Measurements from ENCODE around the gene SNORC. TPM values are rescaled to one million over a fixed set of nuclear protein-coding genes. Genes with fewer than 3 reads are reported as not detected.

SNORC gene
- total and polyA plus RNA-seq, 2 of the 4 experiments (the other 2 are of a cell fraction), result under 0.01 to 0.67 TPM

GRCh38 chr2:232878855-232879617 lies 9.0 kb downstream of the SNORC start:
- Histone ChIP-seq H3K36me3 (ENCODE audit: control insufficient read depth, insufficient read depth, low read length) (no peaks in the 10 kb centered on the region), H3K56ac (ENCODE audit: extremely low read depth, insufficient read depth, low read length) (no peak overlapping the region), H2BK120ac (ENCODE audit: low read depth, low read length) (no peak overlapping the region), H2AK5ac (ENCODE audit: low read depth, low read length) (no peak overlapping the region), H3K9ac (ENCODE audit: low read depth, low read length) (no peak overlapping the region), H2BK15ac (ENCODE audit: low read depth, low read length) (no peak overlapping the region), H3K4ac (ENCODE audit: low read depth, low read length) (no peak overlapping the region), H4K8ac (ENCODE audit: low read depth in 2 of 2, low read length in 2 of 2) (no peak overlapping the region), H3K23ac (ENCODE audit: low read depth, low read length) (no peak overlapping the region), H3K4me2 (ENCODE audit: low read depth, low read length) (no peak overlapping the region), H3K14ac (replicated peaks; ENCODE audit: low read depth, low read length) (no peak overlapping the region), H4K5ac (ENCODE audit: low read depth, low read length) (no peak overlapping the region), H3K9me1 (ENCODE audit: insufficient read depth, low read length) (no peaks in the 10 kb centered on the region), H3K4me1 (ENCODE audit: control insufficient read depth, insufficient read depth, low read length) (peaks cover 1% of the 10 kb centered on the region; the same call in 1 of the 2 replicates), H2BK20ac (ENCODE audit: low read depth, low read length) (no peak overlapping the region), H2AFZ (replicated peaks; ENCODE audit: low read length, poor library complexity) (no peak overlapping the region), H3K9me3 (ENCODE audit: control insufficient read depth, insufficient read depth, low read length) (no peaks in the 10 kb centered on the region), H3K18ac (ENCODE audit: low read depth, low read length) (no peak overlapping the region), H2BK5ac (ENCODE audit: low read depth, low read length, poor library complexity, severe bottlenecking) (no peak overlapping the region), H3K27me3 (ENCODE audit: control insufficient read depth, insufficient read depth, low read length) (peaks cover 18% of the 10 kb centered on the region), H3K79me1 (ENCODE audit: low read depth in 1 of 2, low read length in 2 of 2) (no peaks in the 10 kb centered on the region), H4K91ac (ENCODE audit: insufficient read depth, low read depth, low read length) (no peak overlapping the region), H3K27ac (ENCODE audit: insufficient read depth, low read length) (no peak overlapping the region), H4K20me1 (ENCODE audit: insufficient read depth, low read length) (no peaks in the 10 kb centered on the region; the same call in 1 of the 2 replicates), H3K4me3 (ENCODE audit: insufficient read depth, low read depth, low read length) (no peak overlapping the region), H2AK9ac (replicated peaks; ENCODE audit: low read depth, low read length, poor library complexity) (no peak overlapping the region)
- DNase-seq (no peak), ATAC-seq (ENCODE audit: low read depth) (no peak)
- in situ Hi-C loops (cut with MboI; ENCODE audit: low sequenced_read_pairs) (no loop called here), dilution Hi-C loops (cut with HindIII; ENCODE audit: low sequenced_read_pairs, unreplicated experiment) (no loop called here), intact Hi-C loops (cut with micrococcal nuclease) (no loop called here)
- TF ChIP-seq MAZ (IDR thresholded peaks at IDR 0.05; ENCODE audit: borderline replicate concordance, low read depth, low read length) (no peak), RAD21 (IDR thresholded peaks at IDR 0.05; ENCODE audit: low read length) (no peak), FOS (IDR thresholded peaks at IDR 0.05; ENCODE audit: low read depth, low read length) (no peak), RCOR1 (IDR thresholded peaks at IDR 0.05; ENCODE audit: insufficient replicate concordance, low read length) (no peak), POLR2A (IDR thresholded peaks at IDR 0.05; ENCODE audit: low read depth, low read length) (no peak), MAFK (IDR thresholded peaks at IDR 0.05; ENCODE audit: low read depth, low read length) (no peak), BHLHE40 (IDR thresholded peaks at IDR 0.05; ENCODE audit: low read depth, low read length) (no peak), MXI1 (IDR thresholded peaks at IDR 0.05; ENCODE audit: borderline replicate concordance, low read depth, low read length) (no peak)
- WGBS, 2 experiments (ENCODE audit: extremely low coverage in 2 of 2, insufficient read length in 1 of 2), result 69% methylated on average over 5 of the region's 20 CpGs; no CpG with 5 or more reads in 1 of the 2 experiments
- POLR2A ChIA-PET (ENCODE audit: unreplicated experiment), result no interaction called here
- CTCF ChIA-PET, result no interaction called here
- no TSS peak for BruUV-seq (replicated peaks)
